Activated CD4-positive, alpha-beta memory T cell treated with anti-CD3 and anti-CD28 coated beads for 36 hours (primary cell): ENCODE data around the gene DLGAP1. TPM values are rescaled to one million over a fixed set of nuclear protein-coding genes. Genes with fewer than 3 reads are reported as not detected.
"Not testable (repeated sequence)": the region's sequence is repeated elsewhere in the genome, so short reads cannot be mapped to it uniquely, and the experiment has no call there.

Source experiments
- CTCF ChIA-PET: fragments of 350-600 bp; sonication (Branson Sonifier 250); formaldehyde crosslinking; loops from one replicate; lab custom pipeline; 2021; ENCODE audit warnings: antibody characterized with exemption, inconsistent platforms; lab: Charles Lee
- POLR2A ChIA-PET: fragments of 350-600 bp; sonication (Branson Sonifier 250); formaldehyde crosslinking; loops from one replicate; lab custom pipeline; 2021; ENCODE audit warnings: antibody characterized with exemption; lab: Charles Lee
- DNase-seq: peaks from one replicate; pipeline ENCODE4 v3.0.0-alpha.2; 2020
- H3K27ac Mint-ChIP-seq: one replicate; pipeline ENCODE4 v1.8.0; 2021; ENCODE audit warnings: mixed read lengths
- H3K27me3 Mint-ChIP-seq: one replicate; pipeline ENCODE4 v1.8.0; 2021; ENCODE audit warnings: mixed read lengths
- H3K36me3 Mint-ChIP-seq: one replicate; pipeline ENCODE4 v1.8.0; 2021; ENCODE audit warnings: mixed read lengths
- H3K4me1 Mint-ChIP-seq: one replicate; pipeline ENCODE4 v1.8.0; 2021; ENCODE audit warnings: low read depth, mixed read lengths
- H3K4me3 Mint-ChIP-seq: one replicate; pipeline ENCODE4 v1.8.0; 2021; ENCODE audit warnings: mild to moderate bottlenecking, mixed read lengths
- H3K9me3 Mint-ChIP-seq: one replicate; pipeline ENCODE4 v1.8.0; 2021; ENCODE audit warnings: mixed read lengths
- intact Hi-C: fragments of 100-400 bp; cut with micrococcal nuclease; formaldehyde crosslinking; loops from one replicate; pipeline ENCODE4 v1.15.1; 2023
- total RNA-seq, 2 experiments: library from RNA; stranded (reverse); gene quantifications; one replicate each; pipeline ENCODE4 v1.2.3, GENCODE V29; 2021

DLGAP1 gene
- total RNA-seq, 2 experiments from 2014 or later = 0.45 to 1.0 TPM

GRCh38 chr18:4074647-4075046 is 380.5 kb downstream of the DLGAP1 start:
- Mint-ChIP-seq H3K27ac (no peak overlapping the region), H3K4me3 (no peak overlapping the region)
- CTCF ChIA-PET = interaction anchor here (1.9 kb wide), 1 partner anchor 303 kb away, joined by 5 read pairs; no protein-coding TSS in a partner anchor

DNA sequence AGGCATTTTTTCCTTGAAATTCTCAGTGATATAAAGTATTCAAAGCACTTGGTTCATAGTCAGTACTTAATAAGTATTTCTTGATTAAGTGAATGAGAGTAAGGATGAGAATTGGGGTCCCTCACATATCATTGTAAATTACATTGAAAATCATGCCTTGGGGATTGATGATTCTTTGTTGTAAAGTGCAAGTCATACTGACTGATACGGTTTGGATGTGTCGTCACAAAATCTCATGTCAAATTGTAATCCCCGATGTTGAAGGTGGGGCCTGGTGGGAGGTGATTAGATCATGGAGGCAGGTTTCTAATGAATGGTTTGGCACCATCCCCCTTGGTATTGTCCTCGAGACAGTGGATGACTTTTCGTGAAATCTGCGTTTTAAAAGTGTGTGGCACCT is 385.9 kb downstream of the DLGAP1 start:
- H3K27ac Mint-ChIP-seq = no peak overlapping the region
- POLR2A ChIA-PET = no interaction called here
- DNase-seq = no peak
- CTCF ChIA-PET = interaction anchor here (0.7 to 1.3 kb wide), 4 partner anchors 19 to 772 kb away, joined by 3 to 13 read pairs (median 4); no protein-coding TSS in a partner anchor
- H3K27me3 Mint-ChIP-seq = peaks cover 5% of the 10 kb centered on the region
- intact Hi-C loops = no loop called here
- H3K4me3 Mint-ChIP-seq = no peak overlapping the region
- no peaks in the 10 kb centered on the region for H3K4me1 Mint-ChIP-seq
- peaks cover 3% of the 10 kb centered on the region for H3K9me3 Mint-ChIP-seq
- H3K36me3 Mint-ChIP-seq = no peaks in the 10 kb centered on the region

More at GRCh38 chr18:4074647-4075046, 380.5 kb downstream of the DLGAP1 start:
- H3K27me3 Mint-ChIP-seq = peaks cover 3% of the 10 kb centered on the region
- no peaks in the 10 kb centered on the region for H3K36me3 Mint-ChIP-seq
- H3K9me3 Mint-ChIP-seq = no peaks in the 10 kb centered on the region
- DNase-seq = no peak
- intact Hi-C loops = no loop called here
- POLR2A ChIA-PET = no interaction called here
- no peaks in the 10 kb centered on the region for H3K4me1 Mint-ChIP-seq

GRCh38 chr18:4068552-4069158 is 386.5 kb downstream of the DLGAP1 start:
- intact Hi-C loops = loop anchor here (1.0 kb wide), 1 partner anchor 297 kb away; no protein-coding TSS in a partner anchor
- Mint-ChIP-seq H3K4me3 (no peak overlapping the region), H3K36me3 (no peaks in the 10 kb centered on the region), H3K4me1 (no peaks in the 10 kb centered on the region), H3K9me3 (peaks cover 3% of the 10 kb centered on the region), H3K27ac (no peak overlapping the region), H3K27me3 (peaks cover 6% of the 10 kb centered on the region)
- ChIA-PET POLR2A (interaction anchor here (0.5 kb wide), 1 partner anchor 134 kb away, joined by 3 read pairs; no protein-coding TSS in a partner anchor), CTCF (interaction anchor here (0.7 to 1.3 kb wide), 4 partner anchors 18 to 771 kb away, joined by 3 to 13 read pairs (median 4); no protein-coding TSS in a partner anchor)
- DNase-seq = peak; percentile 17

DNA sequence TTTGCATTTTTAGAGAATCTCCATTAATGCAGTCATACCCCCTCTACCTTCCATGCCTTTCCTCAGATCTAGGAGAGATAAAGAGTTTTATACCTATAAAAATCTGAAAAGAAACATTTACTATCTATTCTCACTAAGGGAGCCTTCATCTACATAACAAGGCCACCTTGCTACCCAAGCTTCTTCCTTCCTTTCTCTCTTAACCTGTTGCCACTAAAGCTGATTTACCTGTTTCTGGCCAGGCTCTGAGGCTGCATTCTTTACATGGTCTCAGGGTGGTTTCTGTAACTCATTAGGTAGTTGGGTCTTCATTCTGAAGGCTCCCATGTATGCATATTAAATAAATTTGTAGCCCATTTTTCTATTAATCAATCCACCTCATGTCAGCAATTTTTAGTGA is 391.6 kb downstream of the DLGAP1 start:
- no peak for DNase-seq
- no peak overlapping the region for H3K27ac Mint-ChIP-seq
- H3K4me1 Mint-ChIP-seq = no peaks in the 10 kb centered on the region
- POLR2A ChIA-PET = no interaction called here
- CTCF ChIA-PET = no interaction called here
- no peak overlapping the region for H3K4me3 Mint-ChIP-seq
- H3K9me3 Mint-ChIP-seq = peaks cover 20% of the 10 kb centered on the region
- intact Hi-C loops = no loop called here
- H3K36me3 Mint-ChIP-seq = no peaks in the 10 kb centered on the region
- peaks cover 5% of the 10 kb centered on the region for H3K27me3 Mint-ChIP-seq

DNA sequence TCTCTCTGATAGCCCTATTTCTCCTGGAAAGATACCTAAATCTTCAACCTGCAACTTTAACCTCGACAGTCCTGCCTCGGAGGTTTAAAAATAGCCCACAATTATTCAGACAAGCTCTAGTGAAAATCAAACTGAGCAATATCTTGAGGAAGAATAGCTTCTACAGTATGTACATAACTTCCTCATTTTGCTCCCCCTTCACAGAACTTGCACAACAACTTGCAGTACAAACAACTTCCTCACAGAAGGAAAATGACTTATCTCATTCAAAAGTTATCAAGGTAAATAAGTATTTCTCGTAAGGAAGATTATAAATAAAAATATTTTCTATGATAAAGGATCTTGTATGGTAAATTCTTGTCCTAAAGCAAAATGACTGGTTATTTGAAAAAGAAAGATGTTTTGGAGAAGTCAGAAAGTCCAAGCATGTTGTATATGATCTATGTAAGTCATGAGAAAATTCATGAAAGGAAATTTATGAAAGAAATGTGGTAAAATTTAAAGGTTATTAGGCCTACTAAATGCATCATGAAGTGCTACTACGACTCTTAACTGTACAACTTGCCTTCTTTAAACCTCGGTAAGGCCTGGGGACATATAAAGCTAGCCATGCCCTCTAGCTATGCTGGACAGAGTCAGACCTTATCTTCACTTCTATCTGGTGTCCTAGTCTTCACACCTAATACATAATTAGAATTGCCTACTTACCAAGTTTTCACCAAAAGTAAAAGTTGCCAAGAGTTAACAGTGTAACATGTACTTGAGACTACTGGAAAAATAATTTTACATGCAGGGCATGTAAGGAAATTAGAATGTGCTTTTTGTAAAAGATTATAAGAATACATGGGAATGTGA is 394.5 kb downstream of the DLGAP1 start:
- Mint-ChIP-seq H3K36me3 (no peaks in the 10 kb centered on the region), H3K27me3 (peaks cover 3% of the 10 kb centered on the region), H3K4me3 (no peak overlapping the region), H3K9me3 (peaks cover 17% of the 10 kb centered on the region), H3K4me1 (no peaks in the 10 kb centered on the region), H3K27ac (no peak overlapping the region)
- ChIA-PET POLR2A (no interaction called here), CTCF (no interaction called here)
- intact Hi-C loops = no loop called here
- no peak for DNase-seq

GRCh38 chr18:4058179-4058578 is 396.9 kb downstream of the DLGAP1 start:
- DNase-seq = no peak
- ChIA-PET CTCF (no interaction called here), POLR2A (no interaction called here)
- Mint-ChIP-seq H3K27ac (no peak overlapping the region), H3K27me3 (no peaks in the 10 kb centered on the region), H3K9me3 (peaks cover 19% of the 10 kb centered on the region), H3K36me3 (no peaks in the 10 kb centered on the region), H3K4me1 (no peaks in the 10 kb centered on the region), H3K4me3 (no peak overlapping the region)
- intact Hi-C loops = no loop called here

DNA sequence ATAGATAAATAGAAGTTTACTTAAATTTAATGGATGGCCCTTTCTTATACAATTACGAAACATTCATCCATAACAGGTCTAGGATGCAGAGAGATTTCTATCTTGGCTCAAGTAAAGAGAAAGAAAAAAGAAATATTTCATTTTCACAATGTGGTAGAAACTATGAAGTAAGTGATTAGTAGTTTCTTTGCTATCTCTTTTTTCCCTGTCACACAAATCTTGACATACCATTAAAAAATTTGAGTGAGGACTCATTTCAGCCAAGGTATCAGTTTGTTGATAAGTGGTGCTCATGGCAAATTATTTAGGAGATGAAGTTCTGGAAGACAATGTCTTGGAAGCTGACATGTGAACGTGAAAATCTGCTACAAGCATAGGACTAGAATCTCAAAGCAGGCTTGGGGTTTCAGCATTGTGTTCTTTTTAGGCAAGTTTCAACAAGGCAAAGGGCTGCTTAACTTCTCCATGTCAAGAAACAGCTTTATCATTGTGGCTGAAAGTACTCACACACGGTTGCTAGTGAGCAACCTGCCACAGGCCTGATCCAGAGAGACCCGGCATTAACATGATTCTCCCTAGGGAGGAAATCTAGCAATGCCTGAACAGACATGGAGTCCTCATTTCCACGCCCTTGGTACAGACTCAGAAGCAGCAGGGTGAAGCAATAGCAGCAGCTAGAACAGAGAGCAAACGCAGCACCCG is 414.6 kb downstream of the DLGAP1 start:
- H3K9me3 Mint-ChIP-seq = no peaks in the 10 kb centered on the region
- H3K27ac Mint-ChIP-seq = no peak overlapping the region
- H3K4me1 Mint-ChIP-seq = no peaks in the 10 kb centered on the region
- no peak for DNase-seq
- POLR2A ChIA-PET = no interaction called here
- peaks cover 1% of the 10 kb centered on the region for H3K27me3 Mint-ChIP-seq
- CTCF ChIA-PET = no interaction called here
- no peaks in the 10 kb centered on the region for H3K36me3 Mint-ChIP-seq
- H3K4me3 Mint-ChIP-seq = no peak overlapping the region
- intact Hi-C loops = no loop called here

- no peak overlapping the region for H3K4me3 Mint-ChIP-seq
- intact Hi-C loops = no loop called here
- H3K27me3 Mint-ChIP-seq = peaks cover 5% of the 10 kb centered on the region
- ChIA-PET CTCF (no interaction called here), POLR2A (no interaction called here)
- H3K9me3 Mint-ChIP-seq = no peaks in the 10 kb centered on the region
- H3K36me3 Mint-ChIP-seq = no peaks in the 10 kb centered on the region
- H3K4me1 Mint-ChIP-seq = no peaks in the 10 kb centered on the region
- no peak overlapping the region for H3K27ac Mint-ChIP-seq
- DNase-seq = no peak
Observed at GRCh38 chr18:4035521-4035920, 419.6 kb downstream of the DLGAP1 start.

GRCh38 chr18:4034815-4035214 is 420.3 kb downstream of the DLGAP1 start:
- H3K4me1 Mint-ChIP-seq, H3K4me3 Mint-ChIP-seq, DNase-seq, CTCF ChIA-PET, POLR2A ChIA-PET, H3K9me3 Mint-ChIP-seq, intact Hi-C loops, H3K36me3 Mint-ChIP-seq, H3K27me3 Mint-ChIP-seq, H3K27ac Mint-ChIP-seq: not testable (repeated sequence)

- Mint-ChIP-seq H3K4me1 (no peaks in the 10 kb centered on the region), H3K36me3 (no peaks in the 10 kb centered on the region), H3K27ac (no peak overlapping the region), H3K4me3 (no peak overlapping the region), H3K27me3 (peaks cover 4% of the 10 kb centered on the region), H3K9me3 (peaks cover 4% of the 10 kb centered on the region)
- intact Hi-C loops = no loop called here
- no peak for DNase-seq
- ChIA-PET POLR2A (no interaction called here), CTCF (no interaction called here)
Observed at GRCh38 chr18:4026542-4026941, 428.6 kb downstream of the DLGAP1 start.

- POLR2A ChIA-PET = no interaction called here
- H3K27ac Mint-ChIP-seq = no peak overlapping the region
- no peaks in the 10 kb centered on the region for H3K4me1 Mint-ChIP-seq
- H3K9me3 Mint-ChIP-seq = peaks cover 4% of the 10 kb centered on the region
- CTCF ChIA-PET = no interaction called here
- intact Hi-C loops = no loop called here
- H3K4me3 Mint-ChIP-seq = no peak overlapping the region
- no peak for DNase-seq
- H3K36me3 Mint-ChIP-seq = no peaks in the 10 kb centered on the region
- peaks cover 3% of the 10 kb centered on the region for H3K27me3 Mint-ChIP-seq
Observed at GRCh38 chr18:4024702-4025101, 430.4 kb downstream of the DLGAP1 start.

DNA sequence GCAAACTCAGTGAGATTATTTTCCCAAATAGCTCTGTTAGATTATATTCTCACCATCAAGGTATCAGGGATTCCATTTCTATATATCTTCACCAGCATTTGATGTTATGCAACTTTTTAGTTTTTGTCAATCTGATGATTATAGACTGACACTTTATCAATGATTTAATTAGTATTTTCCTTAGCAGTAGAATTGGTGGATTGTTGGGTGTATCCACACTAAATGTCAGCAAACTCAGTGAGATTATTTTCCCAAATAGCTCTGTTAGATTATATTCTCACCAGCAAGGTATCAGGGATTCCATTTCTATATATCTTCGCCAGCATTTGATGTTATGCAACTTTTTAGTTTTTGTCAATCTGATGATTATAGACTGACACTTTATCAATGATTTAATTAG is 432.4 kb downstream of the DLGAP1 start:
- CTCF ChIA-PET, H3K4me3 Mint-ChIP-seq, H3K4me1 Mint-ChIP-seq, intact Hi-C loops, H3K27me3 Mint-ChIP-seq, H3K9me3 Mint-ChIP-seq, H3K36me3 Mint-ChIP-seq, POLR2A ChIA-PET, DNase-seq, H3K27ac Mint-ChIP-seq: not testable (repeated sequence)
